ENCODE data around the gene MREG.
"Not testable (repeated sequence)": the region's sequence is repeated elsewhere in the genome, so short reads cannot be mapped to it uniquely, and the experiment has no call there.

MREG gene

DNA sequence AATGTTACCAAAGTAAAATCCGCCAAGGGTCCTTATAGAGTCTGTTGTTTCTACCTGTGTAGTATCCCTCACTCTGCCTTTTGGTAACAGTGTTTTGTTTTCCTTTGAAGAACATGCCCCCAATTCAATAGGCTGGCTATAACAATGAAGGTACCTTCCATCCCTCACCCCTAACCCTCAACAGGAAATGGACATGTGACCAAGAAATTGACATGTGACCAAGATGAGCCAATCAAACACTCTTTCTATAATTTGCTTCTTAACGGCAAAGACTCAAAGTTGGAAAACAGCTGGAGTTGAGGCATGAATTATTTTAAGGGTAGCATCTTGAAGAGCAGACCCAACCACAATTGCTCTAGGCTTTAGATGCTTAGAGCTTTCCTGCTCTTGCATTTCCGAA, 5.4 kb upstream of the MREG start:
- no peak for DNase-seq

DNA sequence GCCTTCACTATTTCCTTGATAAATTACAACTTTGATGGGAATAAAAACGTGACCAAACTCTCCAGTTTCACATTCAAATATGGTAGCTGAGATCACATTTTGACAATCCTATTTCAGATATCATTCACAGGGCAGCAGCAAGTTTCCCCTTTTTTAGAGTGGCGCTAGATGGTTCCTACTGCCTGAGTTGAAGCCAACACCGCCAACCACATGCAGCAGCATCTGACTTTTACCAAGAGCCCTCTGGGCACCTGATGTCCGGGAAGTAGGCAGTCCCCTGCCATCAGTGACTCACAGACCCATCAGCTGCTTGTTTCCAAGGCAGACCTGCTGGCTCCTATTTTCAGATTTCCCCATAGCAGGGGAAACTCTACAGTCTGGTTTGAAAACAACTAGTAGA, 4.0 kb upstream of the MREG start:
- no peak for DNase-seq

DNA sequence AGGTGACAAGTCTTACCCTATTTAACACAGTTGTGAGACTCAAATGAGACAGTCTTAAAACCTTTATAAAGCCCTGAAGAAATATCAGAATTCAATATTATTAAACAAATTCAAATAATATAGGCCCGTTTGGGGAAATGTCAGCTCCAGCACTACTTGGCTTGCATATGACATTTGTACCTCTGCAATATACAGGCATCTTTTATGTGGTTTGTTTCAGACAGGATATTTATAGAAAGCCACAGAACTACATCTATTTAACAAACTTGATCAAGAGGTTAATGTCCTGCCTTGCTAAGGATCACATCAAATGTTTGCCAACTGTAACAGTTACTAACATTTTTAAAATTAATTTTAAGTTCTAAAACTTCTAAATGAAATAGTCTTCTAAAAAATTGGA, 3.2 kb upstream of the MREG start:
- no peak for DNase-seq

DNA sequence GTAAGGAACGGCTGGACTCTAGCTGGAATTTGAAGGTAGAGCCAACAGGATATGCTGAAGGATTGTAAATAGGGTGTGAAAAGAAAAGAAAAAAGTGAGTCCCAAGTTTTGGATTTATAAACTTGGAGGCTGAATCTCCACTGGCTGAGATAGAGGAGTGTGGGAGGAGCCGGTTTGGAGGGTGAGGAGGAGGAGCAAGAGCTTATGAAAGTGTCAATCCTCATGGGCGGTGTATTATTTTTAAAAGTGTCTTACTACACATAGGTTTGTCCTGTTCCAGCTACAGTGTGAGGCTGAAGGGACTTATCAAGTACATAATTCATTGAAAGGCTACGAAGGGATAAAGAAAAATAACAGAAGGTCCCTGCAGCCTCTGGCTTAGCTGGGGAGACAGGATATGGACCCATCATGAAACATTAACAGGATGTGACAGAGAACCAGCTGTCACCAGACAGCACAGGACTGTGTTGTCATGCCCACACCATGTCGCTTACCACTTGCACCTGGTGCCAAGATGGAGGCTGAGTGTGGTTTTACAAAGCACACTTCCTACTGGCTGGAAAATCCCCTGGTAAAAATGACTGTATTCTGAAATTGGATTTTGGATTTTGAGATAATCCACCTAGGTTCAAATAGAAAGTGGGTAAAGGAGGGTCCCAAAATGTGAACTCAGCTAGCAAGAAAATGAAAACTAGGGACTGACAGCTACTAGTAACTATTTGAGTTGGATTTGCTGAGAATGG, 2.5 kb upstream of the MREG start:
- DNase-seq, result no peak

DNA sequence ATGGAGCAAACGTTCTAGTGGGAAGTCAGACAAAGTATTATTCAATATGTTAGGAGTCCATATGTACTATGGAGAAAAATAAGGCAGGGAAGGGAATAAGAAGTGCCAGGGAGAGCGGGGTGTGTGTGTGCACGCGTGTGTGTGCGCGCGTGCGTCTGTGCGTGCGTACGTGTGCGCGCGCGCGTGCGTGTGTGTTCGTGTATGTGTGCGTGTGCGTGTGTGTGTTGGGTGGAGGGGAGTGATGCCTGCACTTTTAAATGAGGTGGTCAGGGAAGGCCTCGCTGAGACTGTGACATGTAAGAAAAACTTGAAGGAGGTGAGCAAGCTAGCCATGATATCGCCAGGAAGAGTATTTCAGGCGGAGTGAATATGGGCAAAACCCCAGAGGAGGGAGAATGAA, 1.6 kb upstream of the MREG start:
- DNase-seq, result no peak

DNA sequence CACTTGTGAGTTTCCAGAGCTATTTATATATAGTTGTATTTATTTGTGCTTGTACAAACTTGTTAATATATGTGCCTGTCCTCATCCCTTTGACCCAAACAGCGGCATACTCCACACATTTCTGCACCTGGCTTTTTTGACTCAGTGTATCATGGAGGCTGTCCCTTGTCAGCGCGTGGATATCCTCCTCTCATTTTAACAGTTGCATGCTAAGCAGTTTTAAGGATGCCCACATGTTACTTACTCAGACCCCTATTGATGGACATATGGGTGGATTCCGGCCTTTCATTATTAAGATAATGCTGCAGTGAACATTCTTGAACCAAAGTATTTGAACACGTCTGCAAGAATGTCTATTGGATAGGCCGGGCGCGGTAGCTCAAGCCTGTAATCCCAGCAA, 655 bp upstream of the MREG start:
- no peak for DNase-seq

DNA sequence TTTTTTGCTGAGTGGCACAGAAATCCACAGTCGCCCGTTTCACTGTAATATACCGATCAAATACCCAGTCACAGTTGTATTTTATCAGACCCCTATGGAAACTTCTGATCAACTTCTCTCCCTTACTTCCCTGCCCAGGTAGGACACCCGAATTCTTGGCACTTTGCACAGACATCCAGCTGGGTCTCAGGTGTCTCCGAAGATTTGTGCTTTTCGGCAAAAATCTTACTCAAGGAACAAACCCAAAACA, 596 bp downstream of the MREG start:
- DNase-seq, result no peak

DNA sequence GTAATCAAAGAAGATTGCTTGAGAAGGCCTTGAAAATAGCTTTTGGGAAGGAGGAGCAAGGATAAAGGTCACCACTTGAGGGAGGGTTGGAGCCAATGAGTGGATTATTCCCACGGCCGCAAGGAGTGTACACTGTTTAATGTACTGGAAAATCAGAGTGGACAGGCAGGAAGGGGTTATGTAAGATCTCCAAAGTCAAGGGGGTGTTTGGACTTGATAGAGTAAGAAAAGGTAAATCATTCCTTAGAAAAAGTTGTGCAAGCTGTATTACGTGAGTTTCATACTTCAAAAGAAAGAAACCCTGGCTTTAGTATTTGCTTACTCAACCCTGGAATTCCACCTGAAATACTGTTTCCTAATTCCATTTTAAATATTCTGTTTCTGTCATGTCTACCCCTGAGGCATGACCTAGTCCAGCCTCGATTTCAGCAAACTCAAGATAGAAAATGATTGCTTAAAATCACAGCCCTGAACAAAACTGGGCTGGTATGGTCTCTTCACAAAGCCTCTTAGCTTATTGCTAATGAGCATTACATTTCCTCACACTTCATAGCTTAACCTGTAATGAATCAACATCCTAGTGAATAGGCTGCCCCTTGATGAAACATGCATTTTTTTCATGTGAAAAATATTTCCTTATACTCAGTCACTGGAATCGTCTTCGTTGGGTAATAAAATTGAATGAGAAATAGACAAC, 1.1 kb downstream of the MREG start:
- no peak for DNase-seq

DNA sequence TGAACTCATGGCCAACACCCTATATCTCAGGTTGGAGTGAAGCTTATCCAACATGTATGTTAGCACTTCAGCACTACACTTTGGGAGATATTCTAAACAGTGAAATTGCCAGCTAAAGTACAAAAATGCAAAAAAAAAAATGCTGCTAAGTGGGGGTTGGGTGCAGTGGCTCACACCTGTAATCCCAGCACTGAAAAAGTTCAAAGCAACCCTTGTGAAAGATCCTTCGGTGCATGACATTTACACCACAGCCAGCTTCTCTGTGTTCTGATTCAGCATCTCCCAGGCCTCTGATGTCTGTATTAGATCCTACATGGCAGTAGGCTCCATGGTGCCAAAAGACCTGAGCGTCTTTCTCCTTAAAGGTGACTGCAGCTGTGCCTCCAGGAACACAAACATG, 4.1 kb downstream of the MREG start:
- not testable (repeated sequence) for DNase-seq

DNA sequence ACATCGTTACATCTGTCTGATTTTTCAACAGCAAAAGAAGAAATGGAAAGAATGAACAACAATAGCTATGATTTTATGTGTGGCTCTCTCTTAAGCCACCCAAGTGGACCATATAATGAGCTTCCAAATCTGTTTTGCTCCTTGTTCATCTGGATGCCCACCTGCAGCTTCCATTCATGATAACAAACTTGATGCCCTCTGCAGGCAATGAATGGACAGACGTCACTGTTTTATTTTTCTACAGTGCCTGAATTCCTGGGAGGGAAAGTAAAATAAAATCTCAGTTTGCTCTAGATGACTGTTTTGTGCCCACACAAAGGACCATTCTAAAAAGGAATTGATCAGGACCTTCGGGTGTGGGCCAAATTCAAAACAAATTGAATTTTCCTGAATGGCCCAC, 5.0 kb downstream of the MREG start:
- DNase-seq, result no peak

DNA sequence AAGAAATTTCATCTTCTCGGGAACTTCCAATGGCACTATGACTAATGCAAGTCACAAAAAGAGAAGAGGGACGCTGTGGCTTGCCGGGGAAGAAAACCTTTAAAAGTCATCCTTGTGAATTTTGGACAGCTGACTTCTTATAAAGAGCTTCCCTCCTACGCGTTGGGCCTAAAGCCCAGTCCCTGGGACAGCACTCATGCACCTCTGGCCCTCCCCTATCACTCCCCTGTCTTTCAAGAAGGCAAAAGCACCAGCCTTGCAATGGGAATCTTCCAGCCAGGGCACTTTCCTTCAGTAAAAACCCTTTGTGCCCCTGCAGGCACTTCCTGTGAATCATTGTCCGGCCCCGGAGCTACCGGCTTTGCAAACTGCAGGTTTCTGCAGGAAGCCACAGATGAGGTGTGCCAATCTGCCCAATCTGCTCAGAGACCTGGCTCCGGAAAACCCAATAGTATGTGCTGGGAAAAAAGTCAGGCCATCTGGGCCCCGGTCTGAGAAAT, 7.1 kb downstream of the MREG start:
- DNase-seq, result no peak

DNA sequence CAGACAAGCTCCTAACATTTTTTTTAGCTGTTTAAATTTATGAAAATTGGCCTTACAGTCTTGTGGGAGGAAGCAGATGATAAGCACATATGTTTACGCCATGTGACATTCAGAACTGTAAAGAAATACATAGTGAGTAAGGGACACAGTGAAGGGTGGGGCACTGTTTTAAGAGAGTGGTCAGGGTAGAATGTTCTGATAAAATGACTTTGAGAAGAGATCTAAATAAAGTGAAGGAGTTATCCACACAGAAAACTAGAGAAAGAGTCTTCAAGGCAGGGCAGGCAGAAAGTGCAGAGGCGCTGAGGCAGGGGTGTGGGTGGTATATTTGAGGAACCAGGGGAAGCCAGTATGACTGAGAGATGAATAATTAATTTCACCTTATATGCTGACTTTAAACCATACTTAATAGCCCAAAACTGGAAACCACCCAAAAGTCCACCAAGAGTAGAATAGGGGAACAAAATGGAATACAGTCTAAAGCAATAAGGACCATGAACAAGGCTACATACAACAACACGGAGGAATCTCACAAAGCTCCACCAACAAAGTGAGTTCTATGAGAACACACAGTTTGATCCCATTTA, 8.6 kb downstream of the MREG start:
- no peak for DNase-seq

DNA sequence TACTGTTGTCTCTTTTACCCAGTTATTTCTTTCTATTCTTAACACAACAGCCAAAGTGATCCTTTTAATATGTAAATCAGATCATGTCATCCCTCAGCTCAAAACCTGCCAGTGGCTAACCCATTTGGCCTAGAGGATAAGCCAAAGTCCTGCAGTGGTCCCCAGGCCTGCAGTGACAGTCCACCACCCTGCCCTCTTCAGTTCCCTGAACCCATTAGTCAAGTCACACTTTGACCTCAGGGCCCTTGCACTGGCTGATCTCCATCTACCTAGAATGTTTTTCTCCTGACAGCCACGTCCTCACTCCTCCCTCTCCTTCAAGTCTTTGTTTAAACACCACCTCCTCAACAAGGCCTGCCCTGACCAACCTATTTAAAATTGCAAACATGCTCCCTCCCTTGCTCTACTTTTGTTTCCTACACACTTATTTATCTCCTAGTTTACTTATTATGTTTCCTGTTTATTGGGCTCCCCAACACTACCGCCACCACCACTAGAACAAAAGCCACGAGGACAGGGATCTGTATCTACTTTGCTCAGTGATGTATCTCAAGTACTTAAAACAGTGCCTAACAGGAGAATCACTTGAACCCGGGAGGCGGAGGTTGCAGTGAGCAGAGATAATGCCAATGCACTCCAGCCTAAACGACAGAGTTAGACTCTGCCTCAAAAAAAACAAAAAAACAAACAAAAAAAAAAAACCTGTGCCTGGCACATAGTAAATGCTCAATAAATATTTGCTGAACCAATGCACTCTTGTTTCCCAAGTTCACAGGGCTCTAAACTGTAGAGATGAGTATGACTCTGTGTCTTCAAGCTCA, 9.3 kb downstream of the MREG start:
- no peak for DNase-seq

DNA sequence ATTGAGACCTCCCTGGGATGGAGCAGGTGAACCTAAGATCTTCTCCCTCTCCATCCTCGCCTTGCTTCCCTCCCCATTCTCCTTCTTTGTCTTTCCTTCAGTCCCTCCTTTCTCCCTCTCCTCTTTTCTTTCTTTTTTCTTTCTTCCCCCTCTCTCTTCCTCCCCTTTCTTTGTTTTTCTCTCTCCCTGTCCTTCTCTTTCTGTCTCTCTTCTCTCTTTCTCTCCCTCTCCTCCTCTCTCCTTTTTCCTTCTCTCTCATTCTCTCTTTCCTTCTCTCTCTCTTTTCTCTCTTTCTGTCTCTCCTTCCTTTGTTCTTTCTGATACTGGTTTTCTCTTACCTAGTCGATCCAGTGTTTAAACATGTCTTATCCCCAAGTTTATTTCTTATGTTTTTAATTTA, 10.7 kb downstream of the MREG start:
- no peak for DNase-seq

DNA sequence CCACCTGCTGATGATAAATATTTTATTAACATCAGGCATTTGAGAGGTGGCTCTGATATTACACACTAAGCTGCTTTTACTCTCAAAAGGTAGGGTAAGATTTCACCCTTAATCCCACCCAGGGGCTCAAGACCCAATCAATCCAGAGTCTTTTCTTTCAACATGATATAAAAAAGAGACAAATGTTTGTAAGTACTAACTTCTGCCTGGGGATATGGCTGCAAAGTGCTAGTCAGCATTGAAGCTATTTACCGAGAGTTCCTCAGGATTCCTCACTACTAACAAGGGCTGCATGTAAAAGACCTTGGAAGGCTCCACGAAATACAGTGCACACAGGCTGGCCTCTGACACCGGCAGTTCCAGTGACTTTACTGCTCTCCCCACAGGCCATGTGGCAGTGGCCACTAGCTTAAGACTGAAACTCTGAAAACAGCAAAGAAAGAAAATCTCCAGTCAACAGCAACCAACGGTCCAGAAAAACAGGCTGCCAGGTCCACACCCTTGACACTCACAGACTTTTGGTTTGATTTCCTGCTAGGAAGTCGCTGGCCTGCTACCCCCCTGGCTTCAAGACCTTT, 11.2 kb downstream of the MREG start:
- DNase-seq, result no peak

DNA sequence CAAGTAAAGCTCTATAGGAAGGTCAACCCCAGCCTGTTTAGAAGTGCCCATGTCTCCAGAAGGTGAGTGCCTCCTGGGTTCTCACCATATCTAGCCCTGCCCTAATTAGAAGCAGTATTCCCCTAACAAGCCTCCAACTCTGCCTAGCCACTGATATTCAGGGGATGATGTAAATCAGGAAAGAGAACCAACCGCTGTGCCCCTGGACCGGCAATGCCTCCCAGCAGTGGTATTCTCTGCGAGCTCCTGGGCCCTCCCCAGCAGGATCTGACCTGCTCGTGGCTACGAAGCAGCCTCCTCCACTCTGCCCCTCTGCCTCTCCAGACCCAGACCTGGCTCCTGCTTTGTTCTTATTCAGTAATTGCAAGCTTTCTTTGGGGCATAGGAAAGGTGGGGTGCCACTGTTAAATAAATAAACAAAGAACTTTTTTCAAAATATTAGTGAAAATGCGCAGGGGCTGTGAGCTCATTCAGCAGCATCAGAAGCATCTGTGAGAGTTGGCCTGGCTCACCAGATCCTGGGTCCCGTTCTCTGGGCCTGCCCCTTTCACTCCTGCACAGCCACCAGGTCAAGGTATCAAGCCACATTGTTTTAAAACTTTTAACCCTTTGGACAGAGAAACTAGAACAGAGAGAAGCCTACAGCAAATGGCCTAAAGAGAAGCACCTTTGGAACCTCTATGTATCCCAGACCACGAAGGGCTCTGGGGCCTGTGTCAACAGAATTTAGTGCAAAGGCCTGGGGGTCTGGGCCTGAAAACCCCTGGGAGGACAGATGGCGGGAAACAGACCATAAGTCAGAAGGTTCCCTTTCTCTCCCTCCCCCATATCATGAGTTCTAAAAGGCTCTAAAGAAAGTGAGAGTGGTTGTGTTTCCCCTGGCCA, 11.9 kb downstream of the MREG start:
- no peak for DNase-seq

DNA sequence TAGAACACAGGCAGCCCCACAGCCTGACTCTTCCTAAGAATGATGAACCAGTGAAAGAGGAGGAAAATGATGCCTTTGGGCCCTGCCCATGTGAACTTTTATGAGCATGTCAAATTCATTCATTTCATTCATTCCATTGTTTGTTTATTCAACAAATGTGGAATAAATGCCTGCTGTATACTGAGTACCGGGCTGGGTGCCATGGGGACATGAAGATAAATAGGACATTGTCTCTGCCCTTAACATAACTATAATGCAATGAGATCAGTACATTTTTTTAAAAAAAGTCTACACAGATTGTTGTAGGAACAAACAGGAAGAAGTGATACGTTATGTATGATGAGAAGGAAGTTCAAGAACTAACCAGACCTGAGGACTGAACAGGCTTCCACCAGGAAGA, 14.7 kb downstream of the MREG start:
- no peak for DNase-seq

DNA sequence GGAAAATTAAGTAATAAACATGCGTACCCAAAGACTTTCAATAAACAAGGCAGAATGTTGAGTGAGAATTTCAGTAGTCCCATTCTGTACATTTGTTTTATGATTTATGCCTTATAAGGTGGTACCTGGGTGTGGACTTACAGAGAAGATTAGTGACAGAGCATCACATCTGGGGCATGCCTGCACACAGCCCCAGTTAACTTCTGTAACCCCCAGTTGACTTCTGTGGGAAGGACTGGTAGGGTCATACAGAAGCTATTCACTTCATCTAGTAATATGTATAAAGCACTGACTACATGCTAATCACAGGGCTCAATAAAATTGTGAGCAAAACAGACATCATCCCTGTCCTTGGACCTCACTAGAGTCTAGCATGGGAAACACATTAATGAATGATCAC, 16.1 kb downstream of the MREG start:
- no peak for DNase-seq

DNA sequence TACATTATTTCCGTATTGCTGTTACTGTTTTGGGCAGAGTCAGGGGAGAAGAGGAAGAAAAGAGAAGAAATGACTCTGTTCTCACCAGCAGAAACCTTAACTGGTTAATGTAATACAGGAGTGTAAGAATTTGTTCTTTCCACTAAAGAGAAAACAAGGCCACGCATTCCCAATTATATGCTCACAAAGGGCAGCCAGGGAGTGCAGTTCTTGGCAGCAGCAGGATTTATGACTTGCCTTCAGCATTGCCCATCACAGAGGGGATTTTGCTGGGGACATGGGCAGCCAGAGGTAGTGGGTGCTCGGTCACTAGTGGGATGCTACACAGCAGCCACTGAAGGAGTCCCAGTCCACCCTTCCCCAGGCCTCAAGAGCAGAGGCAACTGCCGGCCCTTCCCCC, 18.4 kb downstream of the MREG start:
- no peak for DNase-seq

DNA sequence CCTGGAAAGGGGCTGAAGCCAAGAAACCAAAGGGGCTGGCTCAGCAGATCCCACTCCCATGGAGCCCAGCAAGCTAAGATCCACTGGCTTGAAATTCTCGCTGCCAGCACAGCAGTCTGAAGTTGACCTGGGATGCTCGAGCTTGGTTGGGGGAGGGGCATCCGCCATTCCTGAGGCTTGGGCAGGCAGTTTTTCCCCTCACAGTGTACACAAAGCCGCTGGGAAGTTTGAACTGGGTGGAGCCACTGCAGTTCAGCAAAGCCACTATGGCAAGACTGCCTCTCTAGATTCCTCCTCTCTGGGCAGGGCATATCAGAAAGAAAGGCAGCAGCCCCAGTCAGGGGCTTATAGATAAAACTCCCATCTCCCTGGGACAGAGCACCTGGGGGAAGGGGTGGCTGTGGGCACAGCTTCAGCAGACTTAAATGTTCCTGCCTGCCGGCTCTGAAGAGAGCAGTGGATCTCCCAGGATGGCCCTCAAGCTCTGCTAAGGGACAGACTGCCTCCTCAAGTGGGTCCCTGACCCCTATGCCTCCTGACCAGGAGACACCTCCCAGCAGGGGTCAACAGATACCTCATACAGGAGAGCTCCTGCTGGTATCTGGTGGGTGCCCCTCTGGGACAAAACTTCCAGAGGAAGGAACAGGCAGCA, 24.7 kb downstream of the MREG start:
- DNase-seq, result not testable (repeated sequence)

DNA sequence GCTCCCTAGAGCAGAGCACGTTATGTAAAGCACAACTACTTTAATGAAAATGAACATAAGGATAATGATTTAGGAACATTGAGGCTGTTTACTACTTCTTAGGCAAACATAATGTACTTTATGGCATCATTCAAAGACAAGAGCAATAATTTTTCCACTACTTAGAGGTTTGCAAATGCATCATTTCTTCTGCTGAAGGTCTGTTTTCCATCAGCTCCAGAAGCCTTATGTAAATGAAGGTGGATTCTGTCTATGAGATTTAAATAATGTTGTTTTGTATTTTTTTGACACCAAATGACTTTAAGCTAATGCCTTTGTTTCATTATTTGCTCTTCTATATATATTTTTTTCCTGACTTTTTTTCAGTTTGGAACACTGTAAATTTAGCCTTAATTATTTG, 28.1 kb downstream of the MREG start:
- DNase-seq, result no peak

DNA sequence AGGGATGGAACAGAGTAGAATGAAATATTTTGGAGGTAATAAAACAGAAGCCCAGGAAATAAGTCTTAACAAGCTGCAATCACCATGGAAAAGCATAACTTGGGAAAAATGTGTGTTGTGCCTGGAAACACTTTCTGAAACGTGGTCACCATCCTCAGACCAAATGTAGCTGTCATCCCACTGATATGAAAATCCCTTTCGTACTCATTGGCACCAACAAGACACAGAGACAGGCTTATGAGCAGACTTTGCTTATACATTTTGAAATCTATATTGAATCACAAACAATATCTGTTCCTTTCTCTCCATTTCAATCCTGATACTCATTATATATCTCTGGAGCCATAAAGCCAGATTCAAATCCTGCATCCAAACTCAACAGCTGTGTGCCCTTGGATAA, 28.7 kb downstream of the MREG start:
- no peak for DNase-seq

All from DMS79 (cell line).